Neural crest cell (in vitro differentiated cells): Measurements from ENCODE around the gene WASF3. TPM values are rescaled to one million over a fixed set of nuclear protein-coding genes. Genes with fewer than 3 reads are reported as not detected.
A peak's percentile ranks its signal among the peaks of the same experiment; 100 is the strongest.

Experiments used
- DNase-seq: peaks from one replicate; pipeline ENCODE4 v3.0.0; 2021; ENCODE audit warnings: low read depth, mixed read lengths, low spot score
- H3K27ac Mint-ChIP-seq: one replicate; pipeline ENCODE4 v1.8.0; 2021; ENCODE audit warnings: mild to moderate bottlenecking, mixed read lengths; ENCODE audit not compliant: unreplicated experiment
- H3K27me3 Mint-ChIP-seq: 2 replicates; pipeline ENCODE4 v1.8.0; 2021; ENCODE audit warnings: low read depth, mild to moderate bottlenecking, mixed read lengths
- H3K36me3 Mint-ChIP-seq: 2 replicates; pipeline ENCODE4 v1.8.0; 2021; ENCODE audit warnings: low read depth, mild to moderate bottlenecking, mixed read lengths
- H3K4me1 Mint-ChIP-seq: 2 replicates; pipeline ENCODE4 v1.8.0; 2021; ENCODE audit warnings: mixed read lengths
- H3K4me3 Mint-ChIP-seq: one replicate; pipeline ENCODE4 v1.8.0; 2021; ENCODE audit warnings: mild to moderate bottlenecking, mixed read lengths
- H3K9me3 Mint-ChIP-seq: 2 replicates; pipeline ENCODE4 v1.8.0; 2021; ENCODE audit warnings: mixed read lengths
- CTCF ChIP-seq: fragments of 200-600 bp; sonication (generic); conservative IDR thresholded peaks from 2 replicates; pipeline ENCODE4 v1.5.0; 2021; ENCODE audit warnings: antibody characterized with exemption, mild to moderate bottlenecking
- total RNA-seq: library from RNA; stranded (reverse); gene quantifications from 2 replicates; pipeline ENCODE4 v1.2.1, GENCODE V29; 2021

WASF3 gene
- total RNA-seq, 1 donor from 2014 or later = 79.7 TPM

DNA sequence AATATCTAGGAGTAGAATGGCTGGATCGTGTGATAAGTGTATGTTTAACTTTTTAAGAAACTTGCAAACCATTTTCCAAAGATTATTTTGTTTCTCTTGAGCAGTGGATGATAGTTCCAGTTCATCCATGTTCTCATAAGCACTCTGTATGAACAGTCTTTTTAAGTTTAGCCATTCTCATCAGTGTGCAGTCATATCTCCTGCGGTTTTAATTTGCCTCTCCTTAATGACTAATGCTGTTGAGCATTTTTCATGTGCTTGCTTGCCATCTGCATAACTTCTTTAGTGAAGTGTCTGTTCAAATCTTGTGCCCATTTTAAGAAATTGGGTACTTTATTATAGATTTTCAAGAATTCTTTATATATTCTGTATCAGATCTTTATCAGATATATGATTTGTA is 58.6 kb downstream of the WASF3 start:
- H3K27ac Mint-ChIP-seq = no peak overlapping the region
- H3K4me1 Mint-ChIP-seq = no peaks in the 10 kb centered on the region
- H3K36me3 Mint-ChIP-seq = peaks cover 26% of the 10 kb centered on the region
- H3K4me3 Mint-ChIP-seq = no peak overlapping the region
- no peak for TF ChIP-seq CTCF
- H3K27me3 Mint-ChIP-seq = no peaks in the 10 kb centered on the region
- DNase-seq = no peak
- H3K9me3 Mint-ChIP-seq = no peaks in the 10 kb centered on the region

DNA sequence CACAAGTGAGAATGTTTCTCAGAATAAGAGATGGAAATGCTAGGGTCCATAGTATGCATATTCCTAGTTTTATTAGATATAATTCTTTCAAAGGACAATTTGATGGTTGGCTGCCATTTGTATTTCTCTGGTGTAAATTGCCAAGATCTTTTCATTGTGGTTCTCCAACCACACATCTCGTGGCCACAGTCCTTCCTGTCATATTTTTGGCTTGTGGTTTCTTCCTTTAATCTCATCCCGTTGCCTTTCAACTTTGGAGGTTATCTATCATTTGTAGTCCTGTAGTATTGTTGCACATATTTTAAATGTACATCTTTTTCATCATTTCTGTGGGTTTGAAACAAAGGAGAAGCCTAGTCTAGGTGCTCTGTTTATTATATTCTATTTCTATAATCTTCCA is 61.2 kb downstream of the WASF3 start:
- H3K27me3 Mint-ChIP-seq = no peaks in the 10 kb centered on the region
- TF ChIP-seq CTCF = no peak
- H3K27ac Mint-ChIP-seq = no peak overlapping the region
- peaks cover 5% of the 10 kb centered on the region for H3K9me3 Mint-ChIP-seq
- peaks cover 5% of the 10 kb centered on the region for H3K4me1 Mint-ChIP-seq
- no peak for DNase-seq
- no peak overlapping the region for H3K4me3 Mint-ChIP-seq
- peaks cover 51% of the 10 kb centered on the region for H3K36me3 Mint-ChIP-seq

DNA sequence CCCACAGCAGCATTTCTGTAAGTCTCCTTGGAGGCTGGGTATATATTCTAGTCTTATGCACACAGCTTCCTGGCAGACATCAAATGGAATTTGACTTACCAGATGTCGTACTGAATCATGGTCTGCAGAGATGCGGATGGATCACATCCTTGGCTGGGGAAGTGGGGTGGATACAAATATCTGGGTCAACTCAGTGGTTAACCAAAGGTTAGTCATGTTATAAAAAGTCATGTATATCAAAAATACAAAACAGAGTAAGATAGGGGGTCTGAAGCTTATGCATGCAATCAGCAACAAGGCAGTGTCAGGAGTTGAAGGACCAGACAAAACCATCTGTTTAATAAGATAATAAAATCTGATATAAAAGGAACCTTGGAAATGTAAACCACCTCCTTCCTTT is 61.9 kb downstream of the WASF3 start:
- Mint-ChIP-seq H3K27ac (no peak overlapping the region), H3K9me3 (peaks cover 11% of the 10 kb centered on the region), H3K36me3 (peaks cover 55% of the 10 kb centered on the region), H3K4me3 (no peak overlapping the region), H3K4me1 (peaks cover 5% of the 10 kb centered on the region), H3K27me3 (no peaks in the 10 kb centered on the region)
- TF ChIP-seq CTCF = no peak
- DNase-seq = no peak

DNA sequence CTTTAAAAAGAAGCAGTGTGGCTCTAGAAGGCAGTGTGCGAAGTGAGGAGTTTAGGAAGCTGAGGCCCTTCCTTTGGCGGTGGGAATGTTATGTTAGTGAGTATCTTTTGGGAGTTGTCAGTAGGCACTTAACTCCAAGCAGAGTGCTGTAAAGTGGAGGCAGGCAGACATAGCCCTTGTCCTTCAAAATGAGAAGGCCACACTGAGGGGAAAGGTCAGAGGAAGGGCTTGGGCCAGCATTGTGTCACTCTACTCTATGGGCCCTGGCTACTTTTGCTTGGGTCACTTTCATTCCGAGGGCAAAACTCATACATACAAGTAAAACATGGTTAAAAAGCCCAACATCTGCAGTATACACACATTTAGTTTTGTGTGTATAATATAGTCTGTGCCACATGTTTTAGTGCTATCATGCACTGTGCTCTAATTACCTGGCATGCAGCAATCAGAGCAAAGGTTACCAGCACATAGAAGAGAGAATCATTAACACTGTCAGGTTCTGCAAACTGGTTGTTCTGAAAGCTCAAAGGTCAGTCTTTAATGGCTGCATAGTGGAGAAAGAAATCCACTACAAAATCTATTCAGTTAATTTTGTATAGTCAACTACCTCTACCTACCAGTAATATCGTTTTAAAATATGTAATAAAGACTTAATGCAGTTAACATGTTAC is 64.4 kb downstream of the WASF3 start:
- Mint-ChIP-seq H3K9me3 (peaks cover 19% of the 10 kb centered on the region), H3K36me3 (peaks cover 77% of the 10 kb centered on the region), H3K27me3 (no peaks in the 10 kb centered on the region), H3K4me3 (no peak overlapping the region), H3K27ac (peak overlapping the region; percentile 15), H3K4me1 (peaks cover 5% of the 10 kb centered on the region)
- no peak for DNase-seq
- TF ChIP-seq CTCF = no peak

DNA sequence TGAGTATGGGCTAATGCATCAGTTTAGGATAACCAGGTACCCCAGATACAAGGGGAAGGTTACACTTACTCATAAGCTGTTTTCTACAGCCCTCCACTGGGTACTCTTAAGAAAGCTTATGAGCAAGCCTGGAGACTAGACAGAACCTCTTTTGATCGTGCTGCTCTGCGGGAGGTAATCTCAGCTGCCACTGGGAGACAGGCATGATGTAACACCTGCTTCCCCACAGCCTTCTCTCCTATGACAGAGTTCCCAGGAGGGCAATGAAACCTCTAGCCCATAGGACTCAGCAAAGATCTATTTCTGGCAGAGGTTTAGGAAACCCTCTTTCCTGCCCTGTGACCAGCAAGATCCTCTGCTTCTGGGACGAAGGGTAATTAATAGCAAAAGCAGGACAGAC is 65.6 kb downstream of the WASF3 start:
- Mint-ChIP-seq H3K4me1 (peaks cover 5% of the 10 kb centered on the region), H3K4me3 (no peak overlapping the region), H3K27ac (no peak overlapping the region), H3K36me3 (peaks cover 79% of the 10 kb centered on the region), H3K27me3 (no peaks in the 10 kb centered on the region), H3K9me3 (peaks cover 19% of the 10 kb centered on the region)
- TF ChIP-seq CTCF = no peak
- no peak for DNase-seq
